Hematopoietic multipotent progenitor cell (in vitro differentiated cells): Measurements from ENCODE around the gene SLC27A5. TPM values are rescaled to one million over a fixed set of nuclear protein-coding genes. Genes with fewer than 3 reads are reported as not detected.
"Not testable (repeated sequence)": the region's sequence is repeated elsewhere in the genome, so short reads cannot be mapped to it uniquely, and the experiment has no call there.

Experiments used
- DNase-seq, 3 donors: peaks; one replicate each; pipeline ENCODE4 v3.0.0-alpha.2; 2011 to 2015; ENCODE audit warnings: low read depth in 2 of 3, low spot score in 2 of 3
- total RNA-seq: library from RNA; depleted of rRNA; stranded (reverse); fragments of >200 nt; gene quantifications from one replicate; pipeline ENCODE4 v1.2.3, GENCODE V29; 2012

Gene SLC27A5
- total RNA-seq, 1 donor, result 24.2 TPM

DNA sequence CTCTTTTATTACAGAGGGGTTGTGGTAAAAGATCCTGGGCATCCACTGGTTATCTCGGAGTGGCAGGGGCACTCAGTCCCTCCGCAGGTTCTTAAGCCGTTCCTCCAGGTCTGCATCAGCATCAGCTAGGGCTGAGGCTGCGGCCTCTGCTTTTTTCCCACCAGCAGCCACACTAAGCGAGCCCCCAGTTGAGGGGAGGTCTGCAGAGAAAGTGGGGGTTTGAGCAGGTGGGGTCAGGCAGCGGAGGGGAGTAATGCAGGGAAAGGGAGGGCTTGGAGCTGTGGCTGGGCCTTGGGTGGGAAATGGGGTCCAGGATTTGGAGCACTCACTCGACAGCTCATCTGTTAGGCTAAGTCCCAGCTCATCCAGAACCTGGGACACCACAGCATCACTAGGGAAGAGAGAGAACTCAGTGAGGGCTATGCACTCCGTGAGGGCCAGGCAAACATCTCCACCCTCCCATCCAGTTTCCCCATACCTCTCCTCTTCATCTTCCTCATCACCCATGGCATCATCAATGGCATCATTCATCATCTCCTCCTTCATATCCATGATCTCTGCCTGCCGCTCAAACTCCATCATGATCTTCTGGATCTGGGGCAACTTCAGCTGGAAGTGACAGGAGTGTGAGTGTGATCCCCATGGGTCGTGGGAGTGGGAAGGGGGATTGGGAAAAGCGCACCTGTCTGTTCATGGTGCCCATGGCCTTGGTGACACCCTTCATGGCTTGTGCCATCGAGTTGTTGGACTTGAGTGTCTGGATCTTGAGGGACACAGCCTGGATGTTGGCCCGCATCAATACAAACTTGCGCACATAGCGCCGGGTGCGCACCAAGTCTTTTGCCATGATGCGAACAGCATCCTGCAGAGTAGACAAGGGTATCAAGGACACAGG lies 40.0 kb upstream of the SLC27A5 start:
- DNase-seq, result no peak

DNA sequence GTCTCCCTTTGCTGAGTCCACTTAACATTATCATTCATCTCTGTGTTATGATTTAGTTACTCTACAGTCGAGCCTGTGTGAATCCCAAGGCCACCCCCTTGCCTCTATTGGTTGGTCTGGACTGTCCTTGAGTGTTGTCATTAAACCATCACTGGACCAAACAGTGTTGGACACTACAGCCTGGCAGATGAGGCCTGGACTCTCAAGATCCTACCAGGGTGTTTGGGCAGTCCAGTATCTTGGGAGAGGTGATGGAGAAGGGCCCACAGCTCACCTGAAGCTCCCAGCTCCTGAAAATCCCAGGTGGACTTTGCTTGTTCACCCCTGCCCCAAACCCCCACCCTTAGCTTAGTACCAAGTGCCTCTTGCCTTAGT lies 39.3 kb upstream of the SLC27A5 start:
- DNase-seq, result no peak

DNA sequence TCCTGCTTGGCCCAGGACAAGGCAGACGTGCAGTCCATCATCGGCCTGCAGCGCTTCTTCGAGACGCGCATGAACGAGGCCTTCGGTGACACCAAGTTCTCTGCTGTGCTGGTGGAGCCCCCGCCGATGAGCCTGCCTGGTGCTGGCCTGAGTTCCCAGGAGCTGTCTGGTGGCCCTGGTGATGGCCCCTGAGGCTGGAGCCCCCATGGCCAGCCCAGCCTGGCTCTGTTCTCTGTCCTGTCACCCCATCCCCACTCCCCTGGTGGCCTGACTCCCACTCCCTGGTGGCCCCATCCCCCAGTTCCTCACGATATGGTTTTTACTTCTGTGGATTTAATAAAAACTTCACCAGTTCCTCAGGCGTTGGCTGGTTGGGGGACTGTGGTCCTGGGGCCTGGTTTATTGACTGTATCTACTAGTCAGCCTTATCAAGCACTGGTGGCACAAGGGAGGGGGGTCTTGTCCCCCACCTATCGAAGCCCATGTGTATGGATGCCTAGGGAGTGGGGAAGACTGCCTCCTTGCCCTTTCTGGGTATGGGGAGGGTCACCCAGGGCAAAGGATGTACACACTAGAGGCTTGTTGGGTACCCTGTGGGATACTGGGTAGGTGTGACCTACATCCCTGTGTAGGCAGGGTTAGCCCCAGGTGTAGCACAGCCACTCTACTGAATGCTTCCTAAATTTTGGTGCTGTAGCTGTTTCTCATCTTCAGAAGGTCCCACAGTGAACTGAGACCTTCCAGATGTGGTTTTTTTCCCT lies 38.8 kb upstream of the SLC27A5 start:
- DNase-seq, result no peak

DNA sequence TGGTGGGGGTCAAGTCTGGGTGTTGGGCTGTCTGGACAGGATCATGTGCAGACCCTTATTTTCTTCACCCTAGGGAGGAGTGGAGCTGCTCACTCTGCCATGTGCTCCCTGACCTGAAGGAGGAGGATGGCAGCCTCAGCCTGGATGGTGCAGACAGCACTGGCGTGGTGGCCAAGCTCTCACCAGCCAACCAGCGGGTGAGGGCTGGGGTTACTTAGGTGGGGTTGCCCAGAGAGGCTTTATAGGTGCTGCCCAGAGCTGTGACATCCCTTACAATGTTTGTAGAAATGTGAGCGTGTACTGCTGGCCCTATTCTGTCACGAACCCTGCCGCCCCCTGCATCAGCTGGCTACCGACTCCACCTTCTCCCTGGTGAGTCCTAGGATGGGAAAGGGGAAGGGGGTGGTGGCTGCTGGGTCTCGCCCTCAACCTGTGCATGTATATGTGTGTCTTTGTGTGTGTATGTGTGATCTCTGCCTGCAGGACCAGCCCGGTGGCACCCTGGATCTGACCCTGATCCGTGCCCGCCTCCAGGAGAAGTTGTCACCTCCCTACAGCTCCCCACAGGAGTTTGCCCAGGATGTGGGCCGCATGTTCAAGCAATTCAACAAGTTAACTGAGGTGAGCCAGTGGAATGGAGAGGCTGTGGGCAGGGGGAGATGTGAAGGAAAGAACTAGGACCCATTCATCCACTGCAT lies 38.0 kb upstream of the SLC27A5 start:
- no peak for DNase-seq

DNA sequence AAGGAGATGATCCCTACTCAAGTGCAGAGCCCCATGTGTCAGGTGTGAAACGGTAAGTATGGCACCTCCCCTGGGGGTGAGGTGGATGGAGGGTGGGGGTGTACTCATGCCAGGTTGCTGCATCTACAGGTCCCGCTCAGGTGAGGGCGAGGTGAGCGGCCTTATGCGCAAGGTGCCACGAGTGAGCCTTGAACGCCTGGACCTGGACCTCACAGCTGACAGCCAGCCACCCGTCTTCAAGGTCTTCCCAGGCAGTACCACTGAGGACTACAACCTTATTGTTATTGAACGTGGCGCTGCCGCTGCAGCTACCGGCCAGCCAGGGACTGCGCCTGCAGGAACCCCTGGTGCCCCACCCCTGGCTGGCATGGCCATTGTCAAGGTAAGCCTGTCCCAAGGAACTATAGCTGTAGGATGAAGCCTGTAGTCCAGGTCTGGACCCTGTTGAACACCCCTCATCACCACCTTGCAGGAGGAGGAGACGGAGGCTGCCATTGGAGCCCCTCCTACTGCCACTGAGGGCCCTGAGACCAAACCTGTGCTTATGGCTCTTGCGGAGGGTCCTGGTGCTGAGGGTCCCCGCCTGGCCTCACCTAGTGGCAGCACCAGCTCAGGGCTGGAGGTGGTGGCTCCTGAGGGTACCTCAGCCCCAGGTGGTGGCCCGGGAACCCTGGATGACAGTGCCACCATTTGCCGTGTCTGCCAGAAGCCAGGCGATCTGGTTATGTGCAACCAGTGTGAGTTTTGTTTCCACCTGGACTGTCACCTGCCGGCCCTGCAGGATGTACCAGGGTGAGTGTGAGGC lies 37.3 kb upstream of the SLC27A5 start:
- DNase-seq, result no peak

DNA sequence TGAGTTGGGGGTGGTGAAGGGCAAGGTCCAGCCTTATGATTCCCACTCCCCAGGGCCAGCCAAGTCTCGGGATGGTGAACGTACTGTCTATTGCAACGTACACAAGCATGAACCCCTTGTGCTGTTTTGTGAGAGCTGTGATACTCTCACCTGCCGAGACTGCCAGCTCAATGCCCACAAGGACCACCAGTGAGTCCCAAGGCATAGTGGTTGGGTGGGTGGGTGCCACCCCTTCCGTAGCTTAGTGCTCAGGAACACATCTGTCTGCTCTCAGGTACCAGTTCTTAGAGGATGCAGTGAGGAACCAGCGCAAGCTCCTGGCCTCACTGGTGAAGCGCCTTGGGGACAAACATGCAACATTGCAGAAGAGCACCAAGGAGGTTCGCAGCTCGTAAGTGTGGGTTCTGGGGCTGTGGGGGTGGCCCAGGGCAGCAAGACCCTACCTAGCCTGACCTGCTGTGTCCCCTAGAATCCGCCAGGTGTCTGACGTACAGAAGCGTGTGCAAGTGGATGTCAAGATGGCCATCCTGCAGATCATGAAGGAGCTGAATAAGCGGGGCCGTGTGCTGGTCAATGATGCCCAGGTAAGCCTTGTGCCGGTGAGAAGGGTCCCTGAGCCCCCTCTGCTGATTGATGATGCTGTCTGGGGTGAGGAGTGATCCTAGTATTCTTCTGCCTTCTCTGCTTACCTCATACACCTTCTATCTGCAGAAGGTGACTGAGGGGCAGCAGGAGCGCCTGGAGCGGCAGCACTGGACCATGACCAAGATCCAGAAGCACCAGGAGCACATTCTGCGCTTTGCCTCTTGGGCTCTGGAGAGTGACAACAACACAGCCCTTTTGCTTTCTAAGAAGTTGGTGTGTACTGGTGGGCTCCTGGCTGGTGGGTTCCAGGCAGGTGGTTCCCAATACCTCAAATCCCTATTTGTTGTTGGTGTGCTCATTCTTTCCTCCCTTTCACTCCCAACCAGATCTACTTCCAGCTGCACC lies 35.8 kb upstream of the SLC27A5 start:
- DNase-seq, result no peak

DNA sequence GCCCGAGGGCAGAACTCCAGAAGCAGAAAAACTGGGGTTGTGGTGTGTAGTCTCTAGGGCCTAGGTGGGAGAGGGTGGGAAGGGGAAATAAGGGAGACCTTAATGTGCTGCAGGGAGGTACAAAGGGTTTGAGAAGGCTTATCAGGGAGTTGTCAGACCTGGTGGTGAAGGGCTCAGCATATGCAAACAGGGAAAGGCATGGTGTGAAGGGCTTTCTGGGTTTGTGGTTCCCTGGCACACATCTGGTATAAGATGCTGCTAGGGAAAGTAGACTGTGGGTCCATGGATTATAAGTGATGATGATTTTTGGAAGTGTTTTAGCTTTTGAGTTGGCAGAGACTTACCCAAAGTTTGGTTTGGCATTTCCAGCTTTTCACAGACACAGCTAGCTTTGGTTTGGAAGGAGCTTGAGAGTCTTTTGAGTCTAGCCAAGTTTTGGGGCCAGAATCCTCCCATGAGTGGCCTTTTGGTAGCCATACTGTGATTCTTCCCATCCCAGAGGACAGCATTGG lies 34.3 kb upstream of the SLC27A5 start:
- no peak for DNase-seq

DNA sequence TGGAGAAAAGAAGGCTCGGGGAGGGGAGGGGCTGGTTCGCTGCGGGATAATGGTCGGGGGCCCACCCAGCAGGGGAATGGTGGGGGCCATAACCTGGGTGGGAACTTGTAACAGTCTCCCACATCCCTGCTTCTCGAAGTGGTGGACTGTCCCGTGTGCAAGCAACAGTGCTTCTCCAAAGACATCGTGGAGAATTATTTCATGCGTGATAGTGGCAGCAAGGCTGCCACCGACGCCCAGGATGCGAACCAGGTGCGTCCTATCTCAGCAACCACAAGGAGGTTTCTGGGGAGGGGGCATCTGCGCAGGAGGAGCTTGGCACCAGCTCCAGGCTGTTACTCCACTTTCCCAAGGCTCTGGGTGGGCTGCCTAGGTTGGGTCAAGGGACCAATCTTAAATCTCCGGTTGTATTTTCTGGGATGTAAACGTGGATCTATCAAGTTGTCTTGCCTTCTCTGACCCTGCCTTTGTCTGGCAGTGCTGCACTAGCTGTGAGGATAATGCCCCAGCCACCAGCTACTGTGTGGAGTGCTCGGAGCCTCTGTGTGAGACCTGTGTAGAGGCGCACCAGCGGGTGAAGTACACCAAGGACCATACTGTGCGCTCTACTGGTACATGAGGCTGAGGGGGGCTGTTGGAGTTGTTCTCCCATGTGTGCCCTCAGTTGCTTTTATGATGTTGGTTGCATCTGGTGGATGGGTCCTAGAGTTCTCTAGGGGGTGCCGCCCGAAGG lies 33.7 kb upstream of the SLC27A5 start:
- no peak for DNase-seq

DNA sequence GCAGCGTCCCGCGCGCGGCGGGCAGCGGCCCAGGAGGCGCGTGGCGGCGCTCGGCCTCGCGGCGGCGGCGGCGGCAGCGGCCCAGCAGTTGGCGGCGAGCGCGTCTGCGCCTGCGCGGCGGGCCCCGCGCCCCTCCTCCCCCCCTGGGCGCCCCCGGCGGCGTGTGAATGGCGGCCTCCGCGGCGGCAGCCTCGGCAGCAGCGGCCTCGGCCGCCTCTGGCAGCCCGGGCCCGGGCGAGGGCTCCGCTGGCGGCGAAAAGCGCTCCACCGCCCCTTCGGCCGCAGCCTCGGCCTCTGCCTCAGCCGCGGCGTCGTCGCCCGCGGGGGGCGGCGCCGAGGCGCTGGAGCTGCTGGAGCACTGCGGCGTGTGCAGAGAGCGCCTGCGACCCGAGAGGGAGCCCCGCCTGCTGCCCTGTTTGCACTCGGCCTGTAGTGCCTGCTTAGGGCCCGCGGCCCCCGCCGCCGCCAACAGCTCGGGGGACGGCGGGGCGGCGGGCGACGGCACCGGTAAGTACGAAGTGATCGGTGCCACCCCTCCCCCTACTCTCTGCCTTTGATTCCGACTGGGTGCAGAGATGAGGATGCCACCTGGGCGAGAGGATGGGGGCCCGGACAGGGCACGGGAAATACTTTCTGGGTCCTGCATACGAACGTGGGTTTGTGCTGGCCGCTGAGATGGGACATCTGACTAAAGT lies 32.9 kb upstream of the SLC27A5 start:
- peak in 1 of 3 donors; percentile 76 for DNase-seq

DNA sequence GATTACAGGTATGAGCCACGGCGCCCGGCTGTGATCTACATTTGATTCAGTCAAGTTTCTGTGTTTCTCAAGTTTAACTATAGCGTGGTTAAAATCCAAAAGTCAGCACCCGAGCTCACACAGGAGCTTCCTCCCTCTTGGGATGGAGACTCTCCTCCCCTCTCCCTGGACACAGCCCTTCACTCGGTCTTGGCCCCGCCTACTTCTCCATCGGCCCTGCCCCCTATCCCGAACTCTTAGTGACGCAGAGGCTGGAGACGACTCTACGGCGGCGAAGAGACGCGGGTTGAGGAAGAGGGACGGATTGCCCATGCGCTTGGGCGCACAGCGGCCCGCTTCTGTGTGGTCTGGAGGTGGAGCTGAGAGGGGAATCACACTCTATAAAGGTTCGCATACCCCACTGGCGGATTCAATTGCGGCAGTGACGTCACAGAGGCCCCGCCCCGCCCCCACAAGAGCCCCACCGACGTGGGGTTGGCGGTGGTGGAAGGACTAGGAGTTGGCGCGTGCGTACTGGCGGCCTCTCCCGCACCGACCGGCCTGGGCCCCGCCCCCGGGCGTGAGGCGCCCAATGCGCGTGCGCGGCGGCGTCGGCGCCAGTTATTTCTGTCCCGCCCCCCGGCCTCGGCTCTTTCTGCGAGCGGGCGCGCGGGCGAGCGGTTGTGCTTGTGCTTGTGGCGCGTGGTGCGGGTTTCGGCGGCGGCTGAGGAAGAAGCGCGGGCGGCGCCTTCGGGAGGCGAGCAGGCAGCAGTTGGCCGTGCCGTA lies 32.2 kb upstream of the SLC27A5 start, which contains the start of gene TRIM28:
Gene TRIM28 (plus strand): TSS at position 239 of the 765 bp plus-strand sequence. CDS start 694 bp downstream, outside the sequence.
- DNase-seq, result peak; percentile 99 to 100 (median 99)

DNA sequence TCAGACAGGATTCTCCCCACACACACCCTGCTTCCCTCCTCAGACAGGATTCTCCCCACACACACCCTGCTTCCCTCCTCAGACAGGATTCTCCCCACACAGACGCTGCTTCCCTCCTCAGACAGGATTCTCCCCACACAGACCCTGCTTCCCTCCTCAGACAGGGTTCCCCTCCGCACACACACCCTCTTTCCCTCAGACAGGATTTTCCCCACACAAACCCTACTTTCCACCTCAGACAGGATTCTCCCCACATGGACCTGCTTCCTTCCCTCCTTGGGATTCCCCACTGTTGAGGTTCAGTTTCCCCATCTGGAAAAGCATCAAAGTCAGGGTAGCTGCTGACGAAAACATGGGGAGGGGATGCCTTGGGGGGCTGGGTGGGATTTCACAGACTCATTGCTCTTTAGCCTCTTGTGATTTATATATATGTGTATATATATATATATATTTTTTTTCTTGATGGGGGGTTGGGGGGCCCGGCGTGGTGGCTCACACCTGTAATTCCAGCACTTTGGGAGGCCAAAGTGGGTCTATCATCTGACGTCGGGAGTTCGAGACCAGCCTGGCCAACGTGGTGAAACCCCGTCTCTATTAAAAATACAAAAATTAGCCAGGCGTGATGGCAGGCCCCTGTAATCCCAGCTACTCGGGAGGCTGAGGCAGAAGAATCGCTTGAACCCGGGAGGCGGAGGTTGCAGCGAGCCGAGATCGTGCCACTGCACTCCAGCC lies 31.0 kb upstream of the SLC27A5 start:
- DNase-seq, result not testable (repeated sequence)

DNA sequence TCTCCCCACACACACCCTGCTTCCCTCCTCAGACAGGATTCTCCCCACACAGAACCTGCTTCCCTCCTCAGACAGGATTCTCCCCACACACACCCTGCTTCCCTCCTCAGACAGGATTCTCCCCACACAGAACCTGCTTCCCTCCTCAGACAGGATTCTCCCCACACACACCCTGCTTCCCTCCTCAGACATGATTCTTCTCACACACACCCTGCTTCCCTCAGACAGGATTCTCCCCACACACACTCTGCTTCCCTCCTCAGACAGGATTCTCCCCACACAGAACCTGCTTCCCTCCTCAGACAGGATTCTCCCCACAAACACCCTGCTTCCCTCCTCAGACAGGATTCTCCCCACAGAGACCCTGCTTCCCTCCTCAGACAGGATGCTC lies 27.4 kb upstream of the SLC27A5 start:
- DNase-seq, result not testable (repeated sequence)

DNA sequence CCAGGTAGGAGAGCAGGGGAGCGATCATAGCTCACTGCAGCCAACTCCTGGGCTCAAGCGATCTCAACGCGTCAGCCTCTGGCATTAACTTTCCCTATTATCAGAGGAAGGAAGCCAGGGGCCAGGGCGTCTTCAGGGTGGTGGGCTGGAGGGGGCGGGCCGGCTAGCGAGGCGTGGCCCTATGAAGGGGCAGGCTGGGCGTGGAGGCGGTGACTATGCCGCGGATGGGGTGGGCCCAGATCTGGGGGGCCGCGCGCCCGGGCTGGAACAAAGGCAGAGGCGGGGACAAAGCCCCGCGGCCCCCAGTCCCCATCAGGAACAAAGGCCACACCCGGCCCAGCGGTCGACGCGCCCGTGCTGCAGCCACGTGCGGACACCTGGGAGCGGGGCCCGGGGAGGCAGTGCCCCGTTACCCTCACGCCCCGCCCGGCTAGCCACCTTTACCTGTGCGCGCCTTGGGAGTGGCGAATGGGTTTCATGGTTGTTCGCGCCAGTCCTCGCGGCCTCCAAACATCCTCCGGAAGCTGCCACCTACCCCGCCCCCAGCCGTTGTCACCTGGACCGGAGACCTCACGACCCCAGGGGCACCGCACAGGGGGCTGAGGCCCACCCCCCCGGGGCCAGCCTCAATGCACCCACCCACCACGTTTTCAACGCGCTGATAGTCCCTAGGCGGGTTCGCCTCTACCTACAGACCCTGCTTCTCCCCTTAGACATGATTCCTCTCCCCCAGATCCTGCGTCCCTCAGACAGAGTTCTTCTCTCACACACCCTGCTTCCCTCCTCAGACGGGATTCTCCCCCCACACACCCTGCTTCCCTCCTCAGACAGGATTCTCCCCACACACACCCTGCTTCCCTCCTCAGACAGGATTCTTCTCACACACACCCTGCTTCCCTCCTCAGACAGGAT lies 26.7 kb upstream of the SLC27A5 start:
- peak in 2 of 3 donors; percentile 83 to 91 for DNase-seq

DNA sequence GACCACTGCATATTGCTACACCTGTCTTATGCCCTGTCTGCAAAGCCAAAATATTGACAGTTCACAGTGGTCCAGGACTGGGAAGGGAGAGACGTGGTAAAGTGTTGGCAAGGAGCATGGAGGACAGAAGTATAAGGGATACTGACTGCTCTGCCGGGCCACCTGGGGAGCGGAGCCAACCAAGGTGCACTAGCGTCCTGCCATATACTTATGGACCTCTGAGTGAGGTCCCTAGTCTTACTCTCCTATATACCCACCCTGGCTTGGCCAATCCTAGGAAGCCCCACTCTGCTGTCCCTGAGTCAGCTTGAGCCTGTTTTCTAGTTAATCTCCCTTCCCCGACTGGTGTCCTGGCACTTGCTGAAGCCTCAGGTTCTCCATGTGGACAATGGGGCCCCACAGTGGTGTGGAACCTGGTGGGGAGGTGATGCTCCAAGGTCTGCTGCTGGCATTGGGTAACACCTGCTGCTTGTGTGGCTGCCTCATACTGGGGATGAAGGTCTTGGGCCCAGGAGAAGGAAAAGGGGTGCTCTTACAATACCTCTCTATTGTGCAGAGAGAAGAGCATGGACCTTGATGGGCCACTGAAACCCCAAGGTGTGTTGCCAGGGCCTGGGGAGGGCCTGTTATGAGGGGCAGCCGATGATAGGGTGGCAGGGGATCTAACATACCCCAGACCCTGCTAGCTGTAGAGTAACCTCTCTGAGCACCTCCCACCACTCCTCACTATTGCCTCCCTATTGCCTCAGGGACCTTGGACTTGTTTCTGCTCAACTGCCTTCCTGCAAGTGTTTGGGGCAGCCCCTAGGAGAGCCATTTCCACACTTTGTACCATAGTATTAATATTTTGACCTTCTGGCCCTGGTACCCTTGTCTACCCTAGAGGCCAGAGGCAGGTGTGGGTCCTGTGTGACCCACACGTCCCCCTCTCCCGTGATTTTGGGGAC lies 25.3 kb upstream of the SLC27A5 start:
- no peak for DNase-seq
